GM19463 (cell line): ENCODE measurements around the gene MANF.
"Not testable (repeated sequence)": the region's sequence is repeated elsewhere in the genome, so short reads cannot be mapped to it uniquely, and the experiment has no call there.

Experiments used
- ATAC-seq: cut with Tn5 transposase; IDR thresholded peaks from one replicate; pipeline ENCODE4 v1.9.1; 2021; ENCODE audit warnings: mild to moderate bottlenecking, moderate library complexity; ENCODE audit not compliant: unreplicated experiment

Gene MANF

DNA sequence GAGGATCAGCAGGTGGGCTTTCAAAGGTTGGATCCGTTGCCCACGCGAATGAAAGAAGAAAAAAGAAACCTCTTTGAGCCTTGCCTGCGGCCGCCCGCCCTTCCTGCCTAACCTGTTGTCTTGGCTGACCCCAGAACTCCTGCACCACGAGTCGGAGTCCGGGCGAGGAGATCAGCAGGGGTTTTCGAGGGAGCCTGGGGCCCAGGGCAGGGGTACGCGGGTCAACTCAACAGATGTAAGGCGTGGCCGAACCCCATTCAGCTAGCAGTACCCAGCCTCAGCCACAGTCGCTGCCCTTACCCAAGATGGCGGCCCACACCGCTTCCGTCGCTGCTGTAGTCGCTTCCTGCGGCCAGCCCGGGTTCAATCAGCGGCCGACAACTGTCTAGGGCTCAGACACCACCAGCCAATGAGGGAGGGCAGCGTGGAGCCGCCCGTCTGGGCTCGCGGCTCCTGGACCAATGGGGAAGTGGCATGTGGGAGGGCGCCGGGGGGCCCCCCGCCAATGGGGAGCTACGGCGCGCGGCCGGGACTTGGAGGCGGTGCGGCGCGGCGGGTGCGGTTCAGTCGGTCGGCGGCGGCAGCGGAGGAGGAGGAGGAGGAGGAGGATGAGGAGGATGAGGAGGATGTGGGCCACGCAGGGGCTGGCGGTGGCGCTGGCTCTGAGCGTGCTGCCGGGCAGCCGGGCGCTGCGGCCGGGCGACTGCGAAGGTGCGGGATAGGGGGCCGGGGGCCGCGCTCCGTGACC, at the start of gene MANF:
Gene MANF (plus strand): TSS at position 566 of the 748 bp plus-strand sequence. CDS start 52 bp downstream, at position 618.
- ATAC-seq = peak; percentile 98

DNA sequence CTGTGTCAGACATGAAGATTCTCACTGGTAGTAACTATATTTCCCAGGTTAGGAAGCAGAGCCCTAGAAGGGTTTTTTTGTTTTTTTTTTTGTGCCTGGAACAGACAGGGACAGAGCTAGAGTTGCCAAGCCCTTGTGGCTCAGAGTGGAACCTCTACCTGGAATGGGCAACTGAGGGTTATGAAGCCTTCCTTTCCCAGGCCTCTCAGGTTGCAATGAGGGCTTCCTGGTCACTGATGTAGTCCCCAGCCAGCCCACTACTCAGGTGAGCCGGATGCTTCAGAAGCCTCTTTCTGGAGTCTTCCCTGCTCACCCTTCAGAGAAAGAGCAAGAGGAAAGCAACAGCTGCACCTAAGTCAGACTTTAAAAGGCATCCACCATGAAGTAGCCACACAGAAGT, 48.8 kb upstream of the MANF start:
- no peak for ATAC-seq

DNA sequence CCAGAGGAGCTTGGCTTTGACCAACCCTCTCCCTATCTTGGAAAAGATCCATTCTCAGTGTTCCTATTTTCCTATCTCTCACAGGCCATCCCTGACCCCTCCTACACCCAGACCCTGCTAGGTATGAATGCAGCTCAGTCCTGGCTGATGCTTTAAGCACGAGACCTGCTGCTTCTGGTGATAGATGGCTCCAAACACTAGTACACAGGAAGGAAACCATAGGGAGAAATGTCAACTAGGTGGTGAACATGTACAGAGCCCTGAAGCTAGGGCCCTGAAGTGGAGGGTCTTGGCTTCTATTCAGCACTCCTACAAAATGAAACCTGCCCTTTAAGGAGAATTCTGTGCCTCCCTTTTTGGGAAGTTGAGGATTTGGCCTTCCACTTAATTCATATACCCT, 47.4 kb upstream of the MANF start:
- ATAC-seq = no peak

DNA sequence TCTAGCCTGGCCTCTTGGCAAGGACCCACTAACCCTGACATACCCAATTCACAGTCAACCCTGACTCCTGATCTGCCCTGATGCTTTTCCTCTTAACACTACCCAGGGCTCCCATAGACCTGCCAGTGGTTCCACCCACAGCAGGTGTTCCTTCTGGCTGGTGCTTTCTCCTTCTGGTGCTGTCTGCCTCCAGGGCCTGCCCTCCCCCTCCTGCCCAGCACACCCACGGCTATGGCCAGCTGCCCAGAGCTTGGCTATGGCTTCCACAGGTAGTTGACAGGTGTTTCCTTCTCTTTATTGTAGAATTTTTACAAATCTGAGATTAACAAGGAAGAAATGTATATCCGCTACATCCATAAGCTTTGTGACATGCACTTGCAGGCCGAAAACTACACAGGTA, 46.5 kb upstream of the MANF start:
- no peak for ATAC-seq

DNA sequence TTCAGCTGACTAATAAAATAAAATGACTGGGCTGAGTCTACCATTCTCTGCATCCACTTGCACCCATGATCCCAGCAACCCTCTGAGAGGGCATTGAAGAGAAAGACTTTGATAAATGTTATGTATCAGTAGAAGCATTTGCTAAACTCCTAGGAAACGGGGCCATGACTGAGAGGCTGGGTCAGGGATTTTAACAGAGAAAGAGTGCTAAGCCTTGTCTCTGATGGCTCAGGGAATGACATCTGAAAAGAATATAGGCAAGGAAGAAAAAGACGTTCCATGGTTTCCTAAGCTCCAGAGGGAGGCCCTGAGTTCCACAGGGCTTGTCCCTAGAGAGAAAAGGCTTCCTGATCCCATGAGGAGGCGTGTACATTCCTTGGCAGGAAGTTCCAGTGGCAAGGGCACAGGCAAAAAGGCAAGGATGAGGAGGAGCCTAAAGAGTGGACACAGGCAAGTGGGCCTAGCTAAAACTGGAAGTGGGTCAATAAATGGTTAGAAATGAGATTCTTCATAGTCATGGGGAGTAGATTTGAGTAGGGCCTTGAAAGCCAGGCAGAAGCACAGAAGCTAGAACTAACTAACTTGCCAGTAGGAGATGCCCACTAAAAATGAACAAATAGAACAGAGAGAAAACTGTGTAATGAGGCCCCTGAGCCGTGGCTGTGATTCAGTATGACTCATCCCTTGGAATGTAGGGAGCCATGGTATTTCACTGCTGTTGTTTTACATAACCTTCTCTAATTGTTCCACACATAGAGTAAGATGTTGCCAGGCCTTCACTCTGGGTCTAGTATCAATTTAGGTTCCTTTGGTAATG, 44.9 kb upstream of the MANF start:
- ATAC-seq = no peak

DNA sequence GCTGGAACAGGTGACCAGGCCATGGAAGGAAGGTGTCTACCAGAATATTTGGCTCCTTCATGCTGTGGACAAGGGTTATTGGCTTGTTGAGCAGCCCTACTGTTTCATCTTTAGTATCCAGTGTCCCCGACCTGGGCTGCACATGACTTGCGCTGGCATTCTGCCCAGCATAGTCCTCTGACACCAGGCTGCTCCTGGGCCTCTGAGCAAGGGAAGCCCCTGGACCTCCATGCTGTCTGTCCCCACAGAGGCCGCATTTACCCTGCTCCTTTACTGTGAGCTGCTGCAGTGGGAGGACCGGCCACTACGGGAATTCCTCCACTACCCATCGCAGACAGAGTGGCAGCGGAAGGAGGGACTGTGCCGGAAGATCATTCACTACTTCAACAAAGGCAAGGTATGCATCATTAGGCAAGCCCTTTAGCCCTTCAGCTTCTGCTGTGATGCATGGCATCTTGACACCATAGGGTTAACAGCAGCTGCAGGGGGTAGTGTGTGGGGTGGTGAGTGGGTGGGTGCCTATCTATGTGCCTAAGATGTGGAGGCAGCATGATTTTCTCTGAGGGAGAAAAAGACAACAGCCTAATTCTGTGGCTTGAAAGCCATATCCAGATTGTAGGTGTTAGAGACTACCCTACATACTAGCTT, 44.0 kb upstream of the MANF start:
- no peak for ATAC-seq

DNA sequence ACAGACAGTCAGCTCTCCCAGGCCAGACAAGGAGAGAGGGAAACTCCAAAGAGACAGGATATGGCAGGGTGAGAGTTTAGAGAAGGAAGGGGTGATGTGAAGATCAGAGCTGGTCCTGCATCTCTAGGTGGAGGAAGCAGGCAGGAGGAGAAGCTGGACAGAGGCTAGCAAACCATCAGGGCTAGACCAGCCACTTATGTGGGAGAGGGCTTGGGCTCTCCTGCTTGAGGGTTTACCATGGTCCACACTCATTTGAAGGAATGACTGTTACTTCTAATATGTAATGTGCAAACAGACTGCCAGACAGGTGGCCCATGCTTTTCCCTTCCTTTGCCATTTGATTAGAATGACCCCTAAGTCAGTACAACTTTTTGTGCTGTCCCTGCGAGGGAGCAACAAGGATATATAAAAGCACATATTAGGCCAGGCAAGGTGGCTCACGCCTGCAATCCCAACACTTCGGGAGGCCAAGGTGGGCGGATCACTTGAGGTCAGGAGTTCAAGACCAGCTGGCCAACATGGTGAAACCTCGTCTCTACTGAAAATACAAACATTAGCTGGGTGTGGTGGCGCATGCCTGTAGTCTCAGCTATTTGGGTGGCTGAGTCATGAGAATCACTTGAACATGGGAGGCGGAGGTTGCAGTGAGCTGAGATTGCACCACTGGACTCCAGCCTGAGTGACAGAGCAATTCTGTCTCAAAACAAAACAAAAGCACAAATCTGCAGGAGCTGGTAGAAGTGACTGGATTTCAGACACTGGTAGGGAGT, 41.0 kb upstream of the MANF start:
- no peak for ATAC-seq

DNA sequence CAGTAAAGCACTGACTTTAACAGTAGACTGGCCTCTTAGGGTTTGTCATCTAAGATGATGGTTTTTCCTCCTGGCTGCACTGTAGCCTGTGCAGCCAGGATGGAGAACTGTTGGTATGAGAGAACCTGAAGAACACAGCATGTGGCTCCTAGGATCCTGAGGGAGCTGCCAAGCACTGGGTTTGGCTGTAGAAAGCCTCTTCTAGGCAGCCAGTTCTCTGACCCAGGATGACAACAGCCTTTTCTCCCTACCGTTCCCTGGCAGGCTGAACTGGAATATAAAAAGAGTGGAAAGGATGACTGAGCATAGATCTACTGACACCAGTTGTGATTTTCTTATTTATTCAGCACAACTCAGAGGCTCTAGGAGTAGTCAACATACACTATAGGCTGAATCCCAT, 34.3 kb upstream of the MANF start:
- ATAC-seq = no peak

DNA sequence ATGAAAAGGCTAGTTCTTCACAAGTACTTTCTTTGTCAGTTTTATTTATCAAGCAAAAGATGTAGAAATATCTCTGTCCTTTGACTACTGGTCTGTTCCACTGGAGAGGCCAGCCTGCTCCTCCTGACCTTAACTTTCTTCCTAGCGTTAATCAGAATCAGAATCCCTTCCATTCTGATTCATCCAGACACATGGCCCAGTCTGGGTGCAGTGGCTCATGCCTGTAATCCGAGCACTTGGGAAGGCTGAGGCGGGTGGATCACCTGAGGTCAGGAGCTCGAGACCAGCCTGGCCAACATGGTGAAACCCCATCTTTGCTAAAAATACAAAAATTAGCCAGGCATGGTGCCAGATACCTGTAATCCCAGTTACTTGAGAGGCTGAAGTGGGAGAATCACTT, 32.0 kb upstream of the MANF start:
- ATAC-seq = no peak

DNA sequence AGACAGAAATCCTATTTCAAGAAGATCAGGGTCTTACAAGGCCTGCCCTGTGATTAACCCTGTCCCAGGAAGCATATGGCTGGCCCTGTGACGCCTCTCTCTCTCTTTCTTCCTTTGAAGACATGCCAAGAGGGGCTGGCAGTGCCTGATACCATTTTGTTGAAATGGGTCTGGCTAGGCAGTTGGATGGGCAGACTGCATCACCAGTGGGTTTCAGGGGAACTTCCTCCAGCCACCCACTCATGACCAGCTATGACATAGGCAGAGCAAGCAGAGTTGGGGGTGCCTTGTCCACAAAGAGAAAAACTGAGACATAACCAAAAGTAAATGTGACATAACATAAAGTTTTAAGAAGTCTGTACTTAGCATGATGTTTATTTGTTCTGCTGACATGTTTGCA, 31.4 kb upstream of the MANF start:
- ATAC-seq = no peak

DNA sequence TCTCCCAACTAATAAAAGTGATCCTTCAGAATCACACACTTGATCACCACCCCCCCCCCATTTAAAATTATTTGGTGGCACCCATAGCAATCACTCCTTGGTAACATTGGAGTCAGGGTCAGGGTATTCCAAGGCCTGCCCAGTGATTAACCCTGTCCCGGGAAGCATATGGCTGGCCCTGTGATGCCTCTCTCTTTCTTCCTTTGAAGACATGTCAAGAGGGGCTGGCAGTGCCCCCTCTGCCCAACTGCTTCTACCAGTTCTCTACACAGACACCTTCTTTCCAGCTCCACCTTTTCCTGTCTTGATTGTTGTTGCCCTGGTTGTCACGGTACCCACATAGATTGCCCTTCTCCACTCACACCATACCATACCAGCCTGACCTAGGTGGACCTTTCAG, 30.9 kb upstream of the MANF start:
- no peak for ATAC-seq

DNA sequence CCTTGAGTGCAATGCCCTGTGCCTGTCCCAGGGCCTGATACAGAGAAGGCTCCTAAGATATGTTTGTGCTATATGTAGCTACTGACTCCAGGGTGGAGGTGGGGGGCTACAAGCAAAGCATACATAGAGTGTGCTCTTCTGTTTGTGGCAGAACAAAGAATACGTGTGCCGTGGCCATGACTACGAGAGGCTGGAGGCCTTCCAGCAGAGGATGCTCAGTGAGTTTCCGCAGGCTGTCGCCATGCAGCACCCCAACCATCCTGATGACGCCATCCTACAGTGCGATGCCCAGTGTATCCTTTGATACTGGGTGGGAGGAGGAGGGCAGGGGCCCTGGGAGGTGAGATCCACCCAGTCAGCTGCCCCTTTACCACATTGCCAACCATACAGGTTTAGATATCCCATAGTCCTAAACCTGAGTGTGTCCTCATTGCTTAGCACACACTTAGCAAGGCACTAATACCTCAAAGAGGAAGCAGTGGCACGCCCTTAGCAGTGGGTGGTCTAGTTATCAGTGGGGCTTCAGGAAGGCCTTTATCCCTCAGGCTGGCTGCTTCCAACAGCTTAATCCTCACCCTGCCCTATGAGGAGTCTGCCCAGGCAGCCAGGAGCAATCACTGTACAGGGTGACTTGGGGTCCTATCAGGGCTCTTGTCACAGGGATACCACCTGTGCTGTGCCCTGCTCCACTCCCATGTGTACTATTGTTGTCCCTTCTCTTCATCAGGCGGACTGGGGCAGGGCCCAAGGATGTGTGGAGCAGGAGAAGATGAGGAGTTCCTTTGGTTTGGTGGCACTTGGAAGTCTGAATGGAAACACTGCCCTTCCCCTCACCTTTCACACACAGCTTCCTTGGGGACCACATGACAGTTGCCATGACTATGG, 30.1 kb upstream of the MANF start:
- no peak for ATAC-seq

DNA sequence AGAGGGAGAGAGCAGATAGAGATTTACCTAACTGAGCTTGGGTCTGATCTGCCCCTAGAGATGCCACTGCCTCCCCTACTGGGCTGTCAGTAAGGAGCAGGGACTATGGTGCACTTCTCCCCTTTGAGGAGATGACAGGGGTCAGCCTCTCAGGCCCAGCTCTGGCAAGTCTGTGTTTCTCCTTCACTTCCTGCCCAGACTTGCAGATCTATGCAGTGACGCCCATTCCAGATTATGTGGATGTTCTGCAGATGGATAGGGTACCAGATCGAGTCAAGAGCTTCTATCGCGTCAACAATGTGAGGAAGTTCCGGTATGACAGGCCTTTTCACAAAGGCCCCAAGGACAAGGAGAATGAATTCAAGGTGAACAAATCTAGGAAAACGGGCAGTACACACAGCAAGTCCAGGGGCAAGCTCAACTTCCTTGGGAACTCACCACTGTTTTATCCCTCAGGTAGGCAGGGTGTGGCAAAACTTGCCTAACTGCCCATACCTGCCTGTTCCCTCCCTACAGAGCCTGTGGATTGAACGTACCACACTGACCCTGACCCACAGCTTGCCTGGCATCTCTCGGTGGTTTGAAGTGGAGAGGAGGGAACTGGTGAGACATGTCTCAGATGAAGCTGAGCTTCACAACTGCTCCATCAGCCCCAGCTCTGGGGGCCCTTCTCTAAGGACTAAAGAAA, 29.1 kb upstream of the MANF start:
- no peak for ATAC-seq

DNA sequence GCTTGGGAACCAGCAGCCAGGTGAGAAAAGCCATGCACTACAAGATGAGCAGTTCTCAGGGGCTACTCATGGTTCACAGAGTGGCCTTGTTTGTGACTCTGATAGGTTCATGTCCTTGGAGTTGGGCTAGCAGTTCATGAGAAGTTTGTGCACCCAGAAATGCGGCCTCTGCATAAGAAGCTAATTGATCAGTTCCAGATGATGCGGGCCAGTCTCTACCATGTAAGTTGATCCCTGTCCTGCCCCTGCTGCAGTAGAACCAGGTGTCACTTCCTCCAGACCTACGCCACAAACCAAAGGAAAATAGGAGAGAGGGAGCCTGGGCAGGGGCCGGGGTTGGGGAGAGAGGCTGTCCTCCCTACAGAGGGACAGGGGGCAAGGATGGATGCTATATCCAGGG, 27.2 kb upstream of the MANF start:
- ATAC-seq = no peak

DNA sequence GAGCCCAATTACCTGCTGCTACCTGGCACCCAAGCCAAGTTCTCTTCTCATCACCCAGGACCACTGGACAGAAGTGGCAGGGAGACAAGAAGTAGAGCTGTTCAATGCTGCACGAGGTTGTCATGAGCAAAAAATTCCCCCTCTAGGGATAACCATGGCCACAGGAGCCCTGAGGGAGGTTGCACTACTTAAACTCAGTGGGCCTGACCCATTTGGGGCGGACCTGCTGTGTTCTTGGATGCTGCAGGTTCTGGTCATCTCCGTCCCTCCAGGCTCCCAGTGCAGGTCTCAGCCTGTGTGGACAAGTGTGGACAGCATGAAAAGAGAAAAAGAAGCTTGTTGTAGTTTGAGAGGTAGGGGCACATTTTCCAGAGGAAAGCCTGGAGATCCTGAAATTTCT, 26.1 kb upstream of the MANF start:
- ATAC-seq = no peak

DNA sequence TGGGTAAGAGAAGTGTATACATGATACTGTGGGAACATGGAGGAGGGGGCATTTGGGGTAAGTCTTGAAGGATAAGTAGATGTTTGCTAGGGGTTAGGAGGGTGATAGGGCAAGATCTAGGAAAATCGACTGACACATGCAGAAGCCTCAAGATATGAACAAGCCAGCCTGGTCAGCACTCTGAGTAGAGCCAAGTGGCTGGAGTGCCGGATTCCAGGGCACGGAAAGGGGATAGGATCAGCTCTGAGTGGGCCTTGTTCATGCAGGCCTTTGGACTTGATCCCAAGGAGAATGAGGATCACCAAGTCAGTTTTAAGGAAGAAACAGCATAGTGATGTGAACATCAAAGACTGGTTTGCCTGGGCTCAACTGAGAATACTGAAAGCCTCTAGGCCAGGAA, 24.3 kb upstream of the MANF start:
- ATAC-seq = no peak

DNA sequence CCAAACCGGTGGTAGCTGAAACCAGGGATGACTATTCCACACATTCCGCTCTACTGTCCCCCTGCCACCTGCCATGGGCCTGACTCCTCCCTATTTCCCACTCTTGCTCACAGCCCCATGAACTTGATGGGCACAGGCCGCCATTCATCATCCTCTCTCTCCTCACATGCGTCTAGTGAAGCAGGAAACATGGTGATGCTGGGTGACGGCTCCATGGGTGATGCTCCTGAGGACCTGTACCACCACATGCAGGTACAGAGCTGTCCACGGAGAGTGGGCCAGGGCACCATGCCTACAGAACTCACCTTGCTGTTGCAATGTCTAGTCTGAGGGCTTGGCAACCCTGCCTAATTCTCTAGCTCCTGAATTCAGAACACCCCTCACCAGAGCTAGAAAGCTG, 23.3 kb upstream of the MANF start:
- ATAC-seq = no peak

DNA sequence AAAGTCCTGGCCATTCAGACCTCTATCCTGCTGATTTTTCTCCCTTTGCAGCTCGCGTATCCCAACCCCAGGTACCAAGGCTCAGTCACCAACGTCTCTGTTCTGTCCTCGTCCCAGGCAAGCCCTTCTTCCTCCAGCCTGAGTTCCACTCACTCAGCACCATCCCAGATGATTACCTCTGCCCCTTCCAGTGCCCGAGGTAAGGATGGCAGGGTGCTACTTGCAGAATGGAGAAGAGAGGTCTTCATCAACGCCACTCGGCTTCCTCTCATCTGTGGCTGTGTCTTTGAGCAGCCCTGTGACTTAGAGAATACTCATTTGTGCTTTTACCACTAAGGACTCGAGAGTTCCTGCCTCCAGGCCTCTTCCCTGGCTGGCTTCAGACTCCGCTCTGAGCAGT, 22.6 kb upstream of the MANF start:
- no peak for ATAC-seq

DNA sequence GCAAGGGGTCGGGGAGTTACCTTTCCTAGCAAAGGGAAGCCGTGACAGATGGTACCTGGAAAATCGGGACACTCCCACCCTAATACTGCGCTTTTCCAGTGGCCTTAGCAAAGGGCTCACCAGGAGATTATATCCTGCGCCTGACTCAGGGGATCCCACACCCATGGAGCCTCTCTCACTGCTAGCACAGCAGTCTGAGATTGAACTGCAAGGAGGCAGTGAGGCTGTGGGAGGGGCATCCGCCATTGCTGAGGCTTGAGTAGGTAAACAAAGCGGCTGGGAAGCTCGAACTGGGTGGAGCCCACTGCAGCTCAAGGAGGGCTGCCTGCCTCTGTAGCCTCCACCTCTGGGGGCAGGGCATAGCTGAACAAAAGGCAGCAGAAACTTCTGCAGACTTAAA, 16.8 kb upstream of the MANF start:
- not testable (repeated sequence) for ATAC-seq
